Activated CD4-positive, alpha-beta T cell treated with anti-CD3 and anti-CD28 coated beads for 24 hours (primary cell): Measurements from ENCODE around the gene TTC23.

Experiments
- DNase-seq, 2 donors: peaks; one replicate each; pipeline ENCODE4 v3.0.0-alpha.2; 2020; ENCODE audit warnings: low read depth in 2 of 2

Gene TTC23

GRCh38 chr15:99102332-99103235 lies 146.8 kb downstream of the TTC23 start:
- DNase-seq: no peak

- DNase-seq: no peak
Measured at GRCh38 chr15:99101501-99101900, 147.9 kb downstream of the TTC23 start.

- peak in 1 of 2 donors; percentile 47 for DNase-seq
Measured at GRCh38 chr15:99100245-99101173, 148.9 kb downstream of the TTC23 start.

GRCh38 chr15:99099661-99100060 lies 149.7 kb downstream of the TTC23 start:
- DNase-seq: no peak

GRCh38 chr15:99098991-99099390 lies 150.4 kb downstream of the TTC23 start:
- no peak for DNase-seq

- no peak for DNase-seq
Measured at GRCh38 chr15:99098426-99098825, 151.0 kb downstream of the TTC23 start.

- DNase-seq: no peak
Measured at GRCh38 chr15:99097441-99098410, 151.7 kb downstream of the TTC23 start.

GRCh38 chr15:99096894-99097426 lies 152.4 kb downstream of the TTC23 start:
- no peak for DNase-seq

GRCh38 chr15:99096173-99096893 lies 153.0 kb downstream of the TTC23 start:
- no peak for DNase-seq

- DNase-seq: no peak
Measured at GRCh38 chr15:99095626-99096025, 153.8 kb downstream of the TTC23 start.

- DNase-seq: no peak
Measured at GRCh38 chr15:99092554-99093172, 156.7 kb downstream of the TTC23 start.

- no peak for DNase-seq
Measured at GRCh38 chr15:99090938-99091337, 158.4 kb downstream of the TTC23 start.

GRCh38 chr15:99090011-99090699 lies 159.2 kb downstream of the TTC23 start:
- no peak for DNase-seq

GRCh38 chr15:99087405-99087943 lies 161.9 kb downstream of the TTC23 start:
- no peak for DNase-seq

- no peak for DNase-seq
Measured at GRCh38 chr15:99086327-99086667, 163.1 kb downstream of the TTC23 start.
